Measurements from ENCODE around the gene FCHSD1.
"Not testable (repeated sequence)": the region's sequence is repeated elsewhere in the genome, so short reads cannot be mapped to it uniquely, and the experiment has no call there.

FCHSD1 gene

GRCh38 chr5:141615991-141616720, 35.1 kb downstream of the FCHSD1 start:
- DNase-seq = no peak

DNA sequence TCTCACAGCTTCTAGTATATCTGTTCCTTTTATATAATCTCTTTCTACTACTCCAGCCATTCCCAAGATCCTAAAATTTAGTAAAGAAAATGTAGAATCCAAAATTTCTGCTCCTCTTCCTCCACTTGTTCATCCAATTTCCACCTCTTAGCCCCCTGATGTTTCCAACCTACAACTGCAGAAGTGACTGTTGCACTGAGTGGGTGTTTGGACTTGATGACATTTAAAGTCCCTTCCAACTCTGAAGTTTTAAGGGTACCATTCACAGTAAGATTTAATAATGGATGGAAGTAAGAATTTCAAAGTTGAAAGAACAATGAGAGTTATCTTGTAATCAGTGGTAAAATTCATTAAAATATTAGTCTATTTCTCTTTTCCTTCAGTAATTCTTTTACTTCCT, 37.9 kb downstream of the FCHSD1 start:
- no peak for DNase-seq

GRCh38 chr5:141611289-141611688, 39.9 kb downstream of the FCHSD1 start:
- no peak for DNase-seq

DNA sequence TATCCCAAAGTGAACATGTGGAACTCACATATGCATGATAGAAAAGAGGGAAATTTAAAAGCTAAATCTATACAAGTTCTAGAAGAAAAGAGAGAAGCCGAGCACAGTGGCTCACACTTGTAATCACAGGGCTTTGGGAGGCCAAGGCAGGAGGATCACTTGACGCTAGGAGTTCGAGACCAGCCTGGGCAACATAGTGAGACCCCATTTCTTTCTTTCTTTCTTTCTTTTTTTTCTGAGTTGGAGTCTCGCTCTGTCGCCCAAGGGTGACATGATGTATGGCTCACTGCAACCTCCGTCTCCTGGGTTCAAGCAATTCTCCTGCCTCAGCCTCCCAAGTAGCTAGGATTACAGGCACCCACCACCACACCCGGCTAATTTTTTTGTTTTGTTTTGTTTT, 41.3 kb downstream of the FCHSD1 start:
- DNase-seq = not testable (repeated sequence)

GRCh38 chr5:141609044-141609443, 42.2 kb downstream of the FCHSD1 start:
- no peak for DNase-seq

DNA sequence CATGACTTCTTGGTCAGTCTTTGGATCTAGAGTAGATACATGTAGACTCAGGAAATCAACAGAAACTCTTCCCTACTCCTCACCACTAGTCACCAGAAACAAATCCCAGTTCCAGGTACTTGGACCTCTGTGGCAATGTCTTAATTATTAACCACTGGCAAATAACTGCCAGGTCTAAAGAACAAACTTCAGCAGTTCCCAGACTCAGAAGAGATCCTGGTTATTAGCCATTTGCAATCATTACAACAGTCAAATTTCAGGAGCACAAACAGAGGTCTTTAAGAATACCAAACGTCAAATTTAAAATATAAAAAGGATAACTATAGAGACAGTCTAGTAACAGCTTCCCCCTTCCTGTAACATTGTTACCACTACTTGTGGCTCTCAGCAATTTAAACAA, 42.7 kb downstream of the FCHSD1 start:
- DNase-seq = no peak

GRCh38 chr5:141608046-141608445, 43.2 kb downstream of the FCHSD1 start:
- no peak for DNase-seq

DNA sequence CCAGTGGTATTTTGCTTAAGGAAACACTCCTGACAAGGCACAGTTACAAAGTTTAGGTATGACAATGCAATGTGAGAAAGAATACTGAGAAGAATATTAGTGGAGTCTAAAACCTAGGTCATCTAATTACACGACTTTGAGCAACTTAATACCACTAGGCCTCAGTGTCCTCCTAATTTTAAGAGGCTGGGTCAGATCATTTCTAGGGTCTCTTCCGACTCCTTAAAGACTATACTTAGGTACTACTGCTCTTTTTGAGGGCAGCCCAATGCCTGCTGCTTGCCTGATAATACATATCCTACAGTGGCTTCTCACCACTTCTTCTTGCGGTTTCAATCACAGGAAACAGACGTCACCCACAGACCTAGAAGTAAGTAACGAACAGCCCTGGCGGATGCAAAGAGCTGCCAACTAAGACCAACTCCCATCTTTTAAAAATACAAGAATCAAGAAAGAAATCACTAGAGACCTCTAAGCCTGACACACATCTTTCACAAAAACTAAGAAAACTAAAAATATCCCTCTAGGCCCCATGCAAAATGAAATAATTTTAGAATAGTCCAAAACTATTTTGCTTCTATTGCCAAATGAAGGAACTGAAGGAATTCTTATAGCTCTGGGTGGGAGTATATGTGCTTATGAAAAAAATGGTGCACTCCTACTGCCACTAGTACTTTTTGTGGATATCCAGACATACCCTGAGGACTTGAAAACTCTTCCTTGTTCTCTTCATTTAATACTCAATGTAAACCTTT, 45.5 kb downstream of the FCHSD1 start:
- no peak for DNase-seq

- no peak for DNase-seq
Measured at GRCh38 chr5:141603923-141604717, 47.1 kb downstream of the FCHSD1 start.

DNA sequence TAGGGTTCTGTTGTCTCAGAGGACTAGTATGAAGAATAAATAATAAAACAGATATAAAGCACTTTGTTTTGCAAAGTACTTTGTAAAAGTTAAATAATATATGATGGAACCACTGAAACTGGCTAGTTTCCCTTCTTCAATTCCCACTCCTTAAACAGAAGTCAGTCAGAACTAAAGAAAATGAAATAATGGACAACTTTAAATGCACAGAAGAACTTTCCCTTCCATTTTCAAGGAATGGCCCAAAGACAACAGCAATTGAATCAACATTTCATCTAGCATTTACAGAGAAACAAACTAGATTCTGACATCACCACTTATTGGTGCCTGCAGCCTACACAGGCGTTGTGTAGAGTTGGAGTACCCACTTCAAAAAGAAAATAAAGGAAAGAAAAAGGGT, 48.6 kb downstream of the FCHSD1 start:
- no peak for DNase-seq

GRCh38 chr5:141598391-141599345, 52.5 kb downstream of the FCHSD1 start:
- DNase-seq = no peak

DNA sequence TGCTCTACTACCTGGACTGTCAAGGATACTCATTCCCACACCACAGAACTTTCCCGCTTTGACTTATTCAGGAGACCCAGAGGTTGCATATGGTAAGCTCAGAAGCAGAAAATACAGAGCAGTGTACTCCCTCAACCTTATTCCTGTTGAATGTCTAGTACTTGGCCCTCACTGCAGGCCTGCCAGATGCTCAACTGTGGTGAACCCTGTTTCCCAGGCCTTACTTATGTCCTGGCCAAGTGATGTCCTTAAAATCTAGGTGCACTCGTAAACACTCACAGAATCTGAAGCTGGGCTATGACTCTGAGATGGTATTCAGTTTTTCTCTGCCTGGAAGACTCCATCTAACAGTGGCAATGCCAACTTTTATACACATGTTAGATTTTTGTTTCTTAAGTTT, 53.4 kb downstream of the FCHSD1 start:
- DNase-seq = no peak

- DNase-seq = no peak
Measured at GRCh38 chr5:141597394-141597793, 53.8 kb downstream of the FCHSD1 start.

DNA sequence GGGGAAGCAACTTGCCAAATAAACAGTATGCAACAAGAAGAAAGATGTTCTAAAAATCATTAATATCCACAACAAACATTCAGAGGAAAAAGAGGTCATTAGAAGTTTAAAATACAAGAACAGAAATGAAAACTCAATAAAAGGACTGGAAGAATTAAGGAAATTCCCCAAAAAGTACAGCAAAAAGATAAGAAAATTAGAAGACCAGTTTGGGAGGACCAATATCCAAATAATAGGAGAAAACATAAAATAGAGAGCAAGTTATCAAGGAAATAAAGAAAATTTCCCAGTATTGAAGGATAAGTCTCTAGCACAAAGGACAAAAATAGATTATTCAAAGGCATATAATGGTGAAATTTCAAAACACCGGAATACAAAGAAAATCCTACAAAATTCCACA, 54.4 kb downstream of the FCHSD1 start:
- DNase-seq = no peak

GRCh38 chr5:141590127-141590526, 61.1 kb downstream of the FCHSD1 start:
- no peak for DNase-seq

Data from NCI-H1417 treated with DMSO at 0.1 percent for 48 hours (cell line).